Caco-2 (cell line): ENCODE measurements around the gene KCND3. TPM values are rescaled to one million over a fixed set of nuclear protein-coding genes. Genes with fewer than 3 reads are reported as not detected.

Source experiments
- BruUV-seq: library from RNA; stranded (reverse); fragments of 400-500 nt; replicated peaks from 2 replicates; lab custom pipeline; 2021; lab: Mats Ljungman, UMichigan
- CTCF ChIA-PET: fragments of 300-600 bp; sonication (Branson Sonifier 250); formaldehyde crosslinking; loops from one replicate; lab custom pipeline; 2022; ENCODE audit warnings: antibody characterized with exemption; lab: Charles Lee
- POLR2A ChIA-PET: fragments of 300-600 bp; sonication (Branson Sonifier 250); formaldehyde crosslinking; loops from one replicate; lab custom pipeline; 2022; ENCODE audit warnings: antibody characterized with exemption; lab: Charles Lee
- DNase-seq, 2 experiments: peaks; one replicate each; pipeline versions ENCODE4 v3.0.0 to v3.0.0-alpha.2; 2020 to 2022
- H3K27me3 ChIP-seq: replicated peaks from 2 replicates; pipeline ENCODE4 v1.6.0; 2011; ENCODE audit warnings: low read length; ENCODE audit not compliant: control insufficient read depth, insufficient read depth
- H3K36me3 ChIP-seq: 2 replicates; pipeline ENCODE4 v1.5.1; 2011; ENCODE audit warnings: low read length; ENCODE audit not compliant: control insufficient read depth, insufficient read depth
- H3K4me1 ChIP-seq: fragments of 250-450 bp; sonication (Bioruptor Pico); 2 replicates; pipeline ENCODE4 v1.5.1; 2020; ENCODE audit warnings: mild to moderate bottlenecking
- H3K4me3 ChIP-seq: 2 replicates; pipeline ENCODE4 v1.5.1; 2011; ENCODE audit warnings: low read depth, mild to moderate bottlenecking, control low read depth, low read length
- H3K9me3 ChIP-seq: fragments of 250-450 bp; sonication (Bioruptor Pico); 2 replicates; pipeline ENCODE4 v1.5.1; 2020; ENCODE audit warnings: mild to moderate bottlenecking, moderate library complexity
- H3K27ac Mint-ChIP-seq: one replicate; pipeline ENCODE4 v1.8.0; 2022; ENCODE audit warnings: mixed read lengths; ENCODE audit not compliant: unreplicated experiment
- H3K27me3 Mint-ChIP-seq: one replicate; pipeline ENCODE4 v1.8.0; 2022; ENCODE audit warnings: mixed read lengths; ENCODE audit not compliant: insufficient read depth, unreplicated experiment
- H3K36me3 Mint-ChIP-seq: one replicate; pipeline ENCODE4 v1.8.0; 2022; ENCODE audit warnings: mild to moderate bottlenecking, mixed read lengths; ENCODE audit not compliant: insufficient read depth, unreplicated experiment
- H3K4me1 Mint-ChIP-seq: one replicate; pipeline ENCODE4 v1.8.0; 2022; ENCODE audit warnings: low read depth, mixed read lengths; ENCODE audit not compliant: unreplicated experiment
- H3K4me3 Mint-ChIP-seq: one replicate; pipeline ENCODE4 v1.8.0; 2022; ENCODE audit warnings: mild to moderate bottlenecking, moderate library complexity, mixed read lengths; ENCODE audit not compliant: unreplicated experiment
- H3K9me3 Mint-ChIP-seq: one replicate; pipeline ENCODE4 v1.8.0; 2022; ENCODE audit warnings: mixed read lengths; ENCODE audit not compliant: unreplicated experiment
- intact Hi-C: fragments of 100-400 bp; cut with micrococcal nuclease; formaldehyde crosslinking; loops from one replicate; pipeline ENCODE4 v1.10.0; 2022; ENCODE audit not compliant: unreplicated experiment
- total RNA-seq: library from RNA; stranded (reverse); gene quantifications from 2 replicates; pipeline ENCODE4 v1.2.3, GENCODE V29; 2022
- TF ChIP-seq, protein P1 (sequence below), 2 experiments: fragments of 200-600 bp in 1 of 2; IDR thresholded peaks; 1 replicate in 1 of 2; 2 replicates in 1 of 2; pipeline versions ENCODE4 v1.5.1 to v1.8.0; 2011 to 2022; ENCODE audit warnings: antibody characterized with exemption in 1 of 2, control low read depth in 1 of 2, inconsistent platforms in 1 of 2, low read depth in 1 of 2, low read length in 1 of 2, mild to moderate bottlenecking in 1 of 2, moderate library complexity in 1 of 2; ENCODE audit not compliant: insufficient read depth in 1 of 2, severe bottlenecking in 1 of 2, unreplicated experiment in 1 of 2

Gene KCND3
- total RNA-seq, 1 experiment from 2014 or later = 5.1 TPM

DNA sequence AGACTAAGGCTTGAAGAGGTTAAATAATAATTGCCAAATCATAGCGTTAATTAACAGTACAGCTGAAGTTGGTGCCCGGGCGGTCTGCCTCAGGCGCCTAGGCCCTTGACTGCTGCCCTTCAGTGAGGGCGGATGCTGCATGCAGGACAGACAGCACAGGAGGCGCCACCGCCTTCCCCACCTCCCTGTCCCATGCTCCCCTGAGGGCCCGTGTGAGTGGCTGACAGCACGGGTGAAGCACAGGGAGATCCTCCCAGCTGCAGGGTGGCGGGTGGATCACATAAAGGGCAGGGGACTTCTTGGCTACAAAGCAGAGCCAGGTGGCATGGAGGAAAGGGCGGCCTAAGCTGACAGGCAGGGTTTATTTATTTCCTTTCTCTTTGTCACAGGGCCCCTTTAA is 184.7 kb downstream of the KCND3 start:
- no TSS peak for BruUV-seq
- H3K27ac Mint-ChIP-seq = no peak overlapping the region

DNA sequence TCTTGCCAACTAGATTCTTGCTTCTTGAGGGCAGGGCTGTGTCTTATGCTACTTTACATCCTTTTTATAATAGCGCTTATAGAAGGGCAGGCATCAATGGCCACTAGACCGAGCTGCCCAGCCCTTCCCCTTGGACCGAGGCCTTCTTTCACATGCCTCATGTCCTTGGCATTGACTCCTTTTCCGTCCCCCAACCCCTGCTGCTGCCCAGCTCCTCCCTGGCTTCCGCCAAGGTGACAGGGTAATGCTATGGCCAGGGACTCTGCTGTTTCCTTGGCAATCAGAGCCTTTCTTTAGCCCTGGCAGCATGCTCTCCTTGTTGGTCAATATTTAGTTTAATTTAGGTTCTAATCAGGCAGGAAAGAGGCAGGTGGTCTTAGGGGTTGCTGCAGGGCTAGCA is 185.5 kb downstream of the KCND3 start:
- Mint-ChIP-seq H3K36me3 (no peaks in the 10 kb centered on the region), H3K4me1 (no peaks in the 10 kb centered on the region), H3K4me3 (no peak overlapping the region), H3K27ac (no peak overlapping the region), H3K27me3 (peaks cover 2% of the 10 kb centered on the region), H3K9me3 (peaks cover 9% of the 10 kb centered on the region)
- BruUV-seq = no TSS peak
- POLR2A ChIA-PET = no interaction called here
- CTCF ChIA-PET = no interaction called here
- no peaks in the 10 kb centered on the region for H3K36me3 ChIP-seq
- H3K9me3 ChIP-seq = no peaks in the 10 kb centered on the region
- no peaks in the 10 kb centered on the region for H3K4me1 ChIP-seq
- no peak overlapping the region for H3K4me3 ChIP-seq
- no peaks in the 10 kb centered on the region for H3K27me3 ChIP-seq
- TF ChIP-seq, protein P1, sequence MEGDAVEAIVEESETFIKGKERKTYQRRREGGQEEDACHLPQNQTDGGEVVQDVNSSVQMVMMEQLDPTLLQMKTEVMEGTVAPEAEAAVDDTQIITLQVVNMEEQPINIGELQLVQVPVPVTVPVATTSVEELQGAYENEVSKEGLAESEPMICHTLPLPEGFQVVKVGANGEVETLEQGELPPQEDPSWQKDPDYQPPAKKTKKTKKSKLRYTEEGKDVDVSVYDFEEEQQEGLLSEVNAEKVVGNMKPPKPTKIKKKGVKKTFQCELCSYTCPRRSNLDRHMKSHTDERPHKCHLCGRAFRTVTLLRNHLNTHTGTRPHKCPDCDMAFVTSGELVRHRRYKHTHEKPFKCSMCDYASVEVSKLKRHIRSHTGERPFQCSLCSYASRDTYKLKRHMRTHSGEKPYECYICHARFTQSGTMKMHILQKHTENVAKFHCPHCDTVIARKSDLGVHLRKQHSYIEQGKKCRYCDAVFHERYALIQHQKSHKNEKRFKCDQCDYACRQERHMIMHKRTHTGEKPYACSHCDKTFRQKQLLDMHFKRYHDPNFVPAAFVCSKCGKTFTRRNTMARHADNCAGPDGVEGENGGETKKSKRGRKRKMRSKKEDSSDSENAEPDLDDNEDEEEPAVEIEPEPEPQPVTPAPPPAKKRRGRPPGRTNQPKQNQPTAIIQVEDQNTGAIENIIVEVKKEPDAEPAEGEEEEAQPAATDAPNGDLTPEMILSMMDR (IDR thresholded peaks at IDR 0.05; ENCODE audit: insufficient read depth in 1 of 2, low read depth in 1 of 2, low read length in 1 of 2, severe bottlenecking in 1 of 2, unreplicated experiment in 1 of 2) = no peak
- intact Hi-C loops = no loop called here
- no peak for DNase-seq

More for the DNA sequence above, 184.7 kb downstream of the KCND3 start:
- intact Hi-C loops = no loop called here
- Histone ChIP-seq H3K4me1 (no peaks in the 10 kb centered on the region), H3K27me3 (no peaks in the 10 kb centered on the region), H3K36me3 (no peaks in the 10 kb centered on the region), H3K9me3 (no peaks in the 10 kb centered on the region), H3K4me3 (no peak overlapping the region)
- DNase-seq = no peak
- Mint-ChIP-seq H3K4me1 (no peaks in the 10 kb centered on the region), H3K9me3 (peaks cover 2% of the 10 kb centered on the region), H3K27me3 (no peaks in the 10 kb centered on the region), H3K4me3 (no peak overlapping the region), H3K36me3 (no peaks in the 10 kb centered on the region)
- TF ChIP-seq, protein P1 (IDR thresholded peaks at IDR 0.05; ENCODE audit: insufficient read depth in 1 of 2, low read depth in 1 of 2, low read length in 1 of 2, severe bottlenecking in 1 of 2, unreplicated experiment in 1 of 2) = no peak
- ChIA-PET CTCF (no interaction called here), POLR2A (no interaction called here)

DNA sequence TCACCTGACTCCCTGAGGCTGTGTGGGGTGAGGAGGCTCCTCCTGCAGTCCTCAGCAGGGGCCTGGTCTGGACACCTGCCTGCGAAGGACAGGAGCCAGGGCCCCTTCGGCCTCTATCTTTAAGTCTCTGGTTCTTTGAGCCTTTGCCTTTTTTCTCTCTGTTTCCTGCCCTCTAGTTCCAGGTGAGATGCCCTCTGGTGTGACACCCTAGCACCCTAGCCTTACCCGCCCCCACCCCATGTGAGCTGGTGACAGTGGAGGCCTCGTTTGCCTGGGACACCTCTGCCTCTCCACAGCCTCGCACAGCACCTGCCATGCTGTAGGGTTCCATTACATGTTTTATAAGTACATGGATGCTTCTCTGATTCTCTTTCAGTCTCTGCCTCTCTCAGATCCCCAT is 186.5 kb downstream of the KCND3 start:
- Mint-ChIP-seq H3K9me3 (peaks cover 9% of the 10 kb centered on the region), H3K27ac (no peak overlapping the region), H3K4me1 (no peaks in the 10 kb centered on the region), H3K36me3 (no peaks in the 10 kb centered on the region), H3K4me3 (no peak overlapping the region), H3K27me3 (peaks cover 2% of the 10 kb centered on the region)
- POLR2A ChIA-PET = no interaction called here
- DNase-seq = no peak
- TF ChIP-seq, protein P1 (IDR thresholded peaks at IDR 0.05; ENCODE audit: insufficient read depth in 1 of 2, low read depth in 1 of 2, low read length in 1 of 2, severe bottlenecking in 1 of 2, unreplicated experiment in 1 of 2) = no peak
- no peaks in the 10 kb centered on the region for H3K27me3 ChIP-seq
- no peaks in the 10 kb centered on the region for H3K36me3 ChIP-seq
- CTCF ChIA-PET = no interaction called here
- intact Hi-C loops = no loop called here
- BruUV-seq = no TSS peak
- H3K9me3 ChIP-seq = no peaks in the 10 kb centered on the region
- no peak overlapping the region for H3K4me3 ChIP-seq
- no peaks in the 10 kb centered on the region for H3K4me1 ChIP-seq
